Mesendoderm (in vitro differentiated cells): ENCODE results near the gene ADAM23.

Experiments used
- DNase-seq: peaks from one replicate; pipeline ENCODE4 v3.0.0; 2013
- H2AK5ac ChIP-seq: 2 replicates; pipeline ENCODE4 v1.6.1; 2013; ENCODE audit warnings: low read length, inconsistent platforms
- H2BK120ac ChIP-seq: 2 replicates; pipeline ENCODE4 v1.6.1; 2013; ENCODE audit warnings: low read depth, mild to moderate bottlenecking, low read length, moderate library complexity, mixed read lengths
- H2BK15ac ChIP-seq: replicated peaks from 2 replicates; pipeline ENCODE4 v1.6.1; 2013; ENCODE audit warnings: low read depth, mild to moderate bottlenecking, moderate library complexity
- H2BK5ac ChIP-seq: 2 replicates; pipeline ENCODE4 v1.6.1; 2013; ENCODE audit warnings: low read length, inconsistent platforms
- H3K18ac ChIP-seq: 2 replicates; pipeline ENCODE4 v1.6.1; 2013; ENCODE audit warnings: mild to moderate bottlenecking, low read length, mixed read lengths
- H3K23ac ChIP-seq: one replicate; pipeline ENCODE4 v1.6.1; 2013; ENCODE audit warnings: low read length
- H3K27ac ChIP-seq: 2 replicates; pipeline ENCODE4 v1.5.1; 2013; ENCODE audit warnings: low read depth, mild to moderate bottlenecking, inconsistent platforms, low read length, moderate library complexity
- H3K27me3 ChIP-seq: 2 replicates; pipeline ENCODE4 v1.6.1; 2013; ENCODE audit warnings: low read length, control low read depth, mild to moderate bottlenecking, inconsistent platforms; ENCODE audit not compliant: insufficient read depth, poor library complexity
- H3K36me3 ChIP-seq: 2 replicates; pipeline ENCODE4 v1.6.1; 2013; ENCODE audit warnings: low read length, inconsistent platforms; ENCODE audit not compliant: control insufficient read depth, insufficient read depth
- H3K4ac ChIP-seq: one replicate; pipeline ENCODE4 v1.6.1; 2013; ENCODE audit warnings: low read depth, mild to moderate bottlenecking, low read length, moderate library complexity
- H3K4me1 ChIP-seq: 2 replicates; pipeline ENCODE4 v1.6.1; 2013; ENCODE audit warnings: low read depth, low read length, inconsistent platforms; ENCODE audit not compliant: control insufficient read depth
- H3K4me2 ChIP-seq: 2 replicates; pipeline ENCODE4 v1.6.1; 2013; ENCODE audit warnings: low read length
- H3K4me3 ChIP-seq: 2 replicates; pipeline ENCODE4 v1.5.1; 2013; ENCODE audit warnings: mild to moderate bottlenecking, low read length
- H3K56ac ChIP-seq: one replicate; pipeline ENCODE4 v1.6.1; 2013; ENCODE audit warnings: low read length
- H3K79me1 ChIP-seq: 2 replicates; pipeline ENCODE4 v1.6.1; 2013; ENCODE audit warnings: low read length, inconsistent platforms
- H3K79me2 ChIP-seq: 2 replicates; pipeline ENCODE4 v1.6.1; 2013; ENCODE audit warnings: mild to moderate bottlenecking, low read length; ENCODE audit not compliant: control insufficient read depth, insufficient read depth
- H3K9ac ChIP-seq: 2 replicates; pipeline ENCODE4 v1.6.1; 2013; ENCODE audit warnings: low read length, inconsistent platforms
- H4K5ac ChIP-seq: one replicate; pipeline ENCODE4 v1.6.1; 2013; ENCODE audit warnings: low read length
- H4K8ac ChIP-seq: one replicate; pipeline ENCODE4 v1.6.1; 2013; ENCODE audit warnings: low read depth, mild to moderate bottlenecking, control low read depth, low read length, moderate library complexity
- WGBS: extraction: QIAGEN DNeasy Blood & Tissue Kit; methylation state at CpG from one replicate; pipeline ENCODE4 v1.1.7; 2013; ENCODE audit warnings: low lambda C conversion rate, missing lambda C conversion rate; ENCODE audit not compliant: insufficient coverage; ENCODE audit errors: extremely low coverage; 5-methylcytosine and 5-hydroxymethylcytosine counted together

Gene ADAM23

DNA sequence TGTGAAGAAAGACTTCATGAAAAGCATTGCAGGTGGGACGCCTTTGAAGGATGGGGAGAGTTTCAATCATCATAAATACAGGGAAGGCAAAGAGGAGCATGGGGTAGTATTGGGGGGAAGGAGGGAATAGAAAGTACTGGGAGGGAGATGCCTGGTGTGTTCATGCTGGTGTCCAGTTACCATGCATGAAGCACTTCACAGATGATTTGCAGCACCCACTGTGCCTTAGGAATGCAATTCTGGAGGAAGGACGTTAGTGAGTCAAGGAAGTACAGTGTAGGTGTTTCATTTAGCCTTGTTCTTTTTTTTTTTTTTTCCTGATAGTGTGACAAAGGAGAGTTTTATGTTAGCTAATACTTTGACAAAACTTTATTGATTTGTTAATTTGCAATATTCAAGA, 36.8 kb downstream of the ADAM23 start:
- H2BK5ac ChIP-seq, result no peak overlapping the region
- no peak overlapping the region for H4K8ac ChIP-seq
- H3K4me3 ChIP-seq, result no peak overlapping the region
- no peak overlapping the region for H2AK5ac ChIP-seq
- no peak overlapping the region for H3K4ac ChIP-seq
- H3K27ac ChIP-seq, result no peak overlapping the region
- no peak overlapping the region for H3K4me2 ChIP-seq
- H3K27me3 ChIP-seq, result no peaks in the 10 kb centered on the region
- H3K36me3 ChIP-seq, result no peaks in the 10 kb centered on the region
- peaks cover 6% of the 10 kb centered on the region for H3K4me1 ChIP-seq
- no peak overlapping the region for H2BK15ac ChIP-seq
- peak; percentile 50 for DNase-seq
- no peak overlapping the region for H3K9ac ChIP-seq
- no peak overlapping the region for H3K18ac ChIP-seq
- H3K56ac ChIP-seq, result no peak overlapping the region
- no peak overlapping the region for H2BK120ac ChIP-seq
- H3K23ac ChIP-seq, result no peak overlapping the region
- H3K79me2 ChIP-seq, result no peaks in the 10 kb centered on the region
- H4K5ac ChIP-seq, result no peak overlapping the region
- WGBS, result no CpG with 5 or more reads among the region's 2 CpGs
- H3K79me1 ChIP-seq, result no peaks in the 10 kb centered on the region

DNA sequence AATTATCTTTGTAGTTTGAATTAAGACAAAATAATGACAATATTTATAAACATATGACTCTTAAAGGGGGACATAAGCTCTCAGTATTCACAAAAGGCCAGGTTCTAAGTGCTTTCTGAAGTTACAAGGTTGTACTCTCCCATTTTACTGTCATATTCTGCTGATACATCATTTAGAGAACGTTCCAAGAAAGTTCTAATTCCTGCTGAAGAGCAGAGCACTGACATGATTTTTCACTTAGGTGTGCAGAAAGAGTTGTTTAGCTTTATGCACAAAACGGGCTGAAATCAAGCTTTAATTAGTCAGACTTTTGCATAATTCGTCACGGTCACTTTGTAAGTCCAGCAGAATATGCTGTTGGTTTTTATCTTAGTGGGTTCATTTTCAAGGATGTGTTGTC, 37.3 kb downstream of the ADAM23 start:
- no CpG with 5 or more reads among the region's 4 CpGs for WGBS
- Histone ChIP-seq H3K4me2 (no peak overlapping the region), H3K79me1 (no peaks in the 10 kb centered on the region), H2BK5ac (no peak overlapping the region), H3K9ac (no peak overlapping the region), H4K5ac (no peak overlapping the region), H3K23ac (no peak overlapping the region), H3K18ac (no peak overlapping the region), H3K27me3 (no peaks in the 10 kb centered on the region), H3K27ac (no peak overlapping the region), H3K4ac (no peak overlapping the region), H2AK5ac (no peak overlapping the region), H3K79me2 (no peaks in the 10 kb centered on the region), H3K4me1 (peaks cover 6% of the 10 kb centered on the region), H2BK120ac (no peak overlapping the region), H3K56ac (no peak overlapping the region), H3K4me3 (no peak overlapping the region), H2BK15ac (no peak overlapping the region), H3K36me3 (no peaks in the 10 kb centered on the region), H4K8ac (no peak overlapping the region)
- DNase-seq, result no peak

DNA sequence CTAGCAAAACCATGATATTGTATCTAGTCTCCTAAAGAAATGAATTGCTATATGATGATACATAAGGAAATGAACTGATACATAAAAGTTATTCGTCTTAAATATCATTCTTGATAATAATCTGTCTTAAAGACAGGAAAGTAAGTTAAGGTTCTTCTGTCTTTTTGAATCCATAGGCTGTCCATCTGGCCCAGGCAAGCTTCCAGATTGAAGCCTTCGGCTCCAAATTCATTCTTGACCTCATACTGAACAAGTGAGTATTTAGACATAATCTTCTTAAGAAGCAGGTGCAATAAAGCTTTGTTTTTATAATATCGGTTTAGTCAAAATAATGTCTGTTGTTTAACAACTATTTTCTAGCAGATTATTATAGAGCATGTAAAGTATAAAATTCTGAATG, 37.7 kb downstream of the ADAM23 start:
- H3K18ac ChIP-seq, result no peak overlapping the region
- H2BK120ac ChIP-seq, result no peak overlapping the region
- no peaks in the 10 kb centered on the region for H3K79me1 ChIP-seq
- H4K5ac ChIP-seq, result no peak overlapping the region
- no peak overlapping the region for H3K4me2 ChIP-seq
- no peaks in the 10 kb centered on the region for H3K27me3 ChIP-seq
- no CpG with 5 or more reads among the region's 3 CpGs for WGBS
- no peak overlapping the region for H2BK5ac ChIP-seq
- no peak overlapping the region for H2AK5ac ChIP-seq
- H3K9ac ChIP-seq, result no peak overlapping the region
- no peaks in the 10 kb centered on the region for H3K79me2 ChIP-seq
- no peak overlapping the region for H3K27ac ChIP-seq
- no peak overlapping the region for H2BK15ac ChIP-seq
- peaks cover 6% of the 10 kb centered on the region for H3K4me1 ChIP-seq
- H3K36me3 ChIP-seq, result no peaks in the 10 kb centered on the region
- H3K4ac ChIP-seq, result no peak overlapping the region
- no peak overlapping the region for H3K56ac ChIP-seq
- DNase-seq, result no peak
- no peak overlapping the region for H3K4me3 ChIP-seq
- no peak overlapping the region for H4K8ac ChIP-seq
- no peak overlapping the region for H3K23ac ChIP-seq

DNA sequence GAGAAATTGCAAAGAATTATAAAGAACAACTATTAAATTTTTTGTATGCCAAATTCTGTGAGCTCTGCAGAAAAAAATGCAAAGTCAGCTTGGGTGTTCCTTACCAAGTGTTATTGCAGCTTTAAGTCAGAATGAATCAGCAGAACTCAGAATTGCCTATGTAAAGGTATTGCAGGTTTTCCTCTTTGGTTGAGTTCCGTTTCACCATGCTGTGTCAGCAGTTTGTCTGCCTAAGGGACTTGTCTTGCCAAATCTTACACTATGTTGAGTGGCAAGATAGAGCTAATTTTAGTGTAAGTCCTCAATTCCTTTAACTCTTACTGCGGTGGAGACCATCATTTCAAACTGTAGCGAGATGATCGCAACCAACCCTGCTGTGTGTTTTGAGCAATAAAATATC, 38.8 kb downstream of the ADAM23 start:
- Histone ChIP-seq H3K79me1 (no peaks in the 10 kb centered on the region), H4K8ac (no peak overlapping the region), H4K5ac (no peak overlapping the region), H2BK5ac (no peak overlapping the region), H3K79me2 (no peaks in the 10 kb centered on the region), H3K56ac (no peak overlapping the region), H3K36me3 (no peaks in the 10 kb centered on the region), H3K27ac (no peak overlapping the region), H2BK15ac (no peak overlapping the region), H3K4me2 (no peak overlapping the region), H3K23ac (no peak overlapping the region), H3K18ac (no peak overlapping the region), H2BK120ac (no peak overlapping the region), H3K9ac (no peak overlapping the region), H3K4me3 (no peak overlapping the region), H3K4me1 (peaks cover 6% of the 10 kb centered on the region), H2AK5ac (no peak overlapping the region), H3K27me3 (no peaks in the 10 kb centered on the region), H3K4ac (no peak overlapping the region)
- peak; percentile 65 for DNase-seq
- WGBS, result no CpG with 5 or more reads among the region's 4 CpGs

DNA sequence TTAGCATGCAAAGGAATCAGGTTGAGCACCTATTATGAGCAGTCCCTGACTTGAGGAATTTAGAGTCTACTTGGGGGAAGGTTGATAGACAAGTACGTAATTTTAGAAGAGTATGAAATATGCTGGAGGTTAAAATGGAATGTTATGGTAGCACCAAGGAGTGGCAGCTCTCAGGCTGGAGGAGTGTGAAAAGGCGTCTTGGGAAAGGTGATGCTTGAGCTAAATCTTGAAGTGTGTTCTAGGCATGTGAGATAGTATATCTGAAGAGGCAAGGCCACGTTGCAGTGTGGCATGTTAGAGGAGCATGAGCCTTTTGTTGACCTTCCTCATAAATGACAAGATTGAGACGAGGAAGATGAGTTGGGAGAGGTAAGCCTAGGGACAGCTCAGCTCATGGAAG, 39.3 kb downstream of the ADAM23 start:
- no peak overlapping the region for H2BK120ac ChIP-seq
- H2BK5ac ChIP-seq, result no peak overlapping the region
- no peaks in the 10 kb centered on the region for H3K79me2 ChIP-seq
- no peaks in the 10 kb centered on the region for H3K79me1 ChIP-seq
- H3K27ac ChIP-seq, result no peak overlapping the region
- no peak overlapping the region for H3K4me2 ChIP-seq
- H3K23ac ChIP-seq, result no peak overlapping the region
- H2AK5ac ChIP-seq, result no peak overlapping the region
- H4K5ac ChIP-seq, result no peak overlapping the region
- no peaks in the 10 kb centered on the region for H3K36me3 ChIP-seq
- no peak overlapping the region for H2BK15ac ChIP-seq
- H3K4me3 ChIP-seq, result no peak overlapping the region
- no peak overlapping the region for H4K8ac ChIP-seq
- H3K18ac ChIP-seq, result no peak overlapping the region
- H3K4ac ChIP-seq, result no peak overlapping the region
- peaks cover 6% of the 10 kb centered on the region for H3K4me1 ChIP-seq
- WGBS, result no CpG with 5 or more reads among the region's 4 CpGs
- no peak overlapping the region for H3K9ac ChIP-seq
- no peak for DNase-seq
- no peaks in the 10 kb centered on the region for H3K27me3 ChIP-seq
- no peak overlapping the region for H3K56ac ChIP-seq

DNA sequence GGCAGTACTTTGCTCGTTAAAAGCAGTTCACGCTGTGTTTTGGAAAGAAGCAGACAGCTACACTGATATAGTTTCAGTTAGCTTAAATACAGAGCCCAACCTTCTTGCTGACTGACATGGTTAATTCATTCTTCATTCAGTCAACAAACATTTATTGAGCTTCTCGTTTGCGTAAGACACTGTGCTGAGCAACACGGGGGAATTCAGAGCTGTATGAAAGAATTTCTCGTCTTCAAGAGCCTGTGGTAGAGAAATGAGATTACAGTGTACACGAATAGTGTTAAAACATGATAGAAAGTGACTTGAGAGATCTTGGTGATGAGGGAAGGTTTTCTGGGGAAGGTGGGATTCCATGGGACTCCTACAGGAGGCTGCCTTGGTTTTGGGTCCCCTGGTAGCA, 44.7 kb downstream of the ADAM23 start:
- no peaks in the 10 kb centered on the region for H3K79me2 ChIP-seq
- no peak overlapping the region for H3K4me3 ChIP-seq
- H3K4me1 ChIP-seq, result no peaks in the 10 kb centered on the region
- H3K79me1 ChIP-seq, result no peaks in the 10 kb centered on the region
- no peak overlapping the region for H3K4me2 ChIP-seq
- H3K4ac ChIP-seq, result no peak overlapping the region
- no CpG with 5 or more reads among the region's 7 CpGs for WGBS
- H2AK5ac ChIP-seq, result no peak overlapping the region
- H4K8ac ChIP-seq, result no peak overlapping the region
- no peak overlapping the region for H2BK5ac ChIP-seq
- H4K5ac ChIP-seq, result no peak overlapping the region
- H3K18ac ChIP-seq, result no peak overlapping the region
- H3K36me3 ChIP-seq, result no peaks in the 10 kb centered on the region
- no peak for DNase-seq
- no peak overlapping the region for H3K27ac ChIP-seq
- H3K27me3 ChIP-seq, result no peaks in the 10 kb centered on the region
- no peak overlapping the region for H2BK15ac ChIP-seq
- H3K23ac ChIP-seq, result no peak overlapping the region
- no peak overlapping the region for H2BK120ac ChIP-seq
- H3K9ac ChIP-seq, result no peak overlapping the region
- H3K56ac ChIP-seq, result no peak overlapping the region
